Stomach (tissue), 9 donors: ENCODE measurements around the gene ZMYND8. TPM values are rescaled to one million over a fixed set of nuclear protein-coding genes. Genes with fewer than 3 reads are reported as not detected.

Experiments
- DNase-seq, 2 donors: peaks; one replicate each; pipeline versions ENCODE4 v3.0.0 to v3.0.0-alpha.2; 2013 to 2019
- H3K27ac ChIP-seq, 5 donors: fragments of 200-600 bp in 4 of 5; sonication (generic) in 4 of 5; one replicate each; pipeline ENCODE4 v1.5.1; 2013 to 2019; ENCODE audit warnings: mild to moderate bottlenecking in 1 of 5, moderate library complexity in 1 of 5
- H3K27me3 ChIP-seq, 3 donors: fragments of 200-600 bp; sonication (generic); one replicate each; pipeline ENCODE4 v1.5.1; 2017 to 2019; ENCODE audit warnings: mixed run types in 1 of 3
- H3K36me3 ChIP-seq, 4 donors: fragments of 200-600 bp; sonication (generic); 1 replicate in 3 of 4; 2 replicates in 1 of 4; pipeline ENCODE4 v1.5.1; 2016 to 2019
- H3K4me1 ChIP-seq, 4 donors: fragments of 200-600 bp; sonication (generic); one replicate each; pipeline ENCODE4 v1.5.1; 2016 to 2019
- H3K4me3 ChIP-seq, 4 donors: fragments of 200-600 bp; sonication (generic) in 3 of 4; one replicate each; pipeline ENCODE4 v1.5.1; 2016 to 2019; ENCODE audit warnings: mild to moderate bottlenecking in 1 of 4
- H3K9me3 ChIP-seq, 4 donors: fragments of 200-600 bp; sonication (generic); one replicate each; pipeline ENCODE4 v1.5.1; 2016 to 2019
- EP300 ChIP-seq: sonication (generic); formaldehyde crosslinking; IDR thresholded peaks from one replicate; pipeline ENCODE4 v1.6.1; 2017; ENCODE audit warnings: antibody characterized with exemption
- POLR2A ChIP-seq, 4 donors: fragments of 450-650 bp; IDR thresholded peaks; one replicate each; pipeline ENCODE4 v1.6.1; 2016; ENCODE audit warnings: antibody characterized with exemption in 4 of 4, control low read depth in 2 of 4, mild to moderate bottlenecking in 1 of 4, moderate library complexity in 1 of 4
- POLR2AphosphoS5 ChIP-seq, 3 donors: sonication (generic); formaldehyde crosslinking; IDR thresholded peaks; one replicate each; pipeline ENCODE4 v1.6.1; 2016; ENCODE audit warnings: antibody characterized with exemption in 3 of 3
- WGBS, 5 donors: extraction: QIAGEN DNeasy Blood & Tissue Kit in 3 of 5; methylation state at CpG; one replicate each; pipeline versions ENCODE4 v1.1.5 to v1.1.7; 2013 to 2018; 5-methylcytosine and 5-hydroxymethylcytosine counted together
- intact Hi-C: fragments of 100-400 bp; cut with DNase I; formaldehyde crosslinking; loops from one replicate; pipeline ENCODE4 v1.15.1; 2023; ENCODE audit warnings: low total_unique reads
- polyA plus RNA-seq, 3 donors: library from polyadenylated mRNA; stranded (reverse); fragments of 200-250 nt; gene quantifications; one replicate each; pipeline ENCODE4 v1.2.3, GENCODE V29; 2013
- total RNA-seq, 5 donors: library from RNA; depleted of rRNA; stranded (reverse); fragments of >200 nt; gene quantifications; one replicate each; pipeline versions ENCODE4 v1.1.0 to v1.2.3, GENCODE V29; 2014 to 2016
- TF ChIP-seq, protein P1 (sequence below), 7 experiments: fragments of 450-650 bp in 4 of 7; fragments of 200-600 bp in 3 of 7; sonication (generic) in 3 of 7; IDR thresholded peaks; one replicate each; pipeline ENCODE4 v1.5.1; 2016 to 2019; ENCODE audit warnings: antibody characterized with exemption in 7 of 7, control low read depth in 2 of 7, mild to moderate bottlenecking in 1 of 7
- donor health status: healthy with polysubstance abuse.
- donor health status: Bipolar disorder and iron deficiency.
- donor health status: healthy.

ZMYND8 gene
- total and polyA plus RNA-seq, 8 donors, result 9.2 to 82.6 (median 39.4) TPM

DNA sequence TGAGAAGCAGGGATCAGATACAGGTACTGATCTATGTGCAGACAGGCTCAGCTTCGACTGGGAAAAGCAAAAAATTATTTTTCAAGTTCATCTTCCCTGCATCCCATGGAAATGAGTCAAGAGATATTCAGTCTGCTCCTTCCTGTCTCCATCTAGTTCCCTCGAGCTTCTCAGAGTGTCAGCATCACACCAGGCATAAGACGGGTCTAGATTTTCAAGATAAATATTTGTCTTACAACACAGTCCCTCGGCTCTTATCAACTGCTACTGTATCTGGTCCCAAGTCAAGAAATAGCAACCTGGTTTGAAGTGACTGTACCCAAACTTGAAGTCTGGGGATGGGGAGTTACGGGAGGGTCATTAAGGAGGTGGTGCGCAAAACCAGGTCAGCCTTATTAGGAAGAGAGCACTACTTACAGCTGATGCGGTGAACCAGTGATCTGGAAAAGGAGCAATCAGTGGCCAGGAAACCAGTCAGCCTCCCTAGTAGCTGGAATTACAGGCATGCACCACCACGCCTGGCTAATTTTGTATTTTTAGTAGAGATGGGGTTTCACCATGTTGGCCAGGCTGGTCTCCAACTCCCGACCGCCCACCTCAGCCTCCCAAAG is 29.7 kb downstream of the ZMYND8 start:
- H3K4me3 ChIP-seq, result no peak overlapping the region
- H3K9me3 ChIP-seq, result no peaks in the 10 kb centered on the region
- no peak for TF ChIP-seq EP300
- TF ChIP-seq, protein P1, sequence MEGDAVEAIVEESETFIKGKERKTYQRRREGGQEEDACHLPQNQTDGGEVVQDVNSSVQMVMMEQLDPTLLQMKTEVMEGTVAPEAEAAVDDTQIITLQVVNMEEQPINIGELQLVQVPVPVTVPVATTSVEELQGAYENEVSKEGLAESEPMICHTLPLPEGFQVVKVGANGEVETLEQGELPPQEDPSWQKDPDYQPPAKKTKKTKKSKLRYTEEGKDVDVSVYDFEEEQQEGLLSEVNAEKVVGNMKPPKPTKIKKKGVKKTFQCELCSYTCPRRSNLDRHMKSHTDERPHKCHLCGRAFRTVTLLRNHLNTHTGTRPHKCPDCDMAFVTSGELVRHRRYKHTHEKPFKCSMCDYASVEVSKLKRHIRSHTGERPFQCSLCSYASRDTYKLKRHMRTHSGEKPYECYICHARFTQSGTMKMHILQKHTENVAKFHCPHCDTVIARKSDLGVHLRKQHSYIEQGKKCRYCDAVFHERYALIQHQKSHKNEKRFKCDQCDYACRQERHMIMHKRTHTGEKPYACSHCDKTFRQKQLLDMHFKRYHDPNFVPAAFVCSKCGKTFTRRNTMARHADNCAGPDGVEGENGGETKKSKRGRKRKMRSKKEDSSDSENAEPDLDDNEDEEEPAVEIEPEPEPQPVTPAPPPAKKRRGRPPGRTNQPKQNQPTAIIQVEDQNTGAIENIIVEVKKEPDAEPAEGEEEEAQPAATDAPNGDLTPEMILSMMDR (IDR thresholded peaks at IDR 0.05), result no peak
- TF ChIP-seq POLR2AphosphoS5 (IDR thresholded peaks at IDR 0.05), result no peak
- no peak for TF ChIP-seq POLR2A (IDR thresholded peaks at IDR 0.05)
- H3K4me1 ChIP-seq, result peaks cover 47 to 99% (median 81%) of the 10 kb centered on the region in 4 donors
- H3K36me3 ChIP-seq, result no peaks in the 10 kb centered on the region
- intact Hi-C loops, result no loop called here
- DNase-seq, result no peak
- 61 to 68% (median 62%) methylated on average over 10 of the region's 10 CpGs for WGBS, 5 donors
- no peaks in the 10 kb centered on the region for H3K27me3 ChIP-seq
- peak overlapping the region; percentile 50 to 99 (median 97) for H3K27ac ChIP-seq

GRCh38 chr20:47325242-47325641 is 31.3 kb downstream of the ZMYND8 start:
- no peak for DNase-seq
- H3K36me3 ChIP-seq, result no peaks in the 10 kb centered on the region
- TF ChIP-seq POLR2AphosphoS5 (IDR thresholded peaks at IDR 0.05) (no peak), POLR2A (IDR thresholded peaks at IDR 0.05) (no peak), EP300 (no peak)
- TF ChIP-seq, protein P1 (IDR thresholded peaks at IDR 0.05), result no peak
- peaks cover 51 to 98% (median 83%) of the 10 kb centered on the region in 4 donors for H3K4me1 ChIP-seq
- 63 to 81% (median 76%) methylated on average over 6 of the region's 6 CpGs for WGBS, 5 donors
- peak overlapping the region; percentile 55 to 99 (median 97) for H3K27ac ChIP-seq
- H3K27me3 ChIP-seq, result no peaks in the 10 kb centered on the region
- no peak overlapping the region for H3K4me3 ChIP-seq
- intact Hi-C loops, result no loop called here
- H3K9me3 ChIP-seq, result no peaks in the 10 kb centered on the region

GRCh38 chr20:47320990-47321805 is 35.3 kb downstream of the ZMYND8 start:
- H3K36me3 ChIP-seq, result no peaks in the 10 kb centered on the region
- intact Hi-C loops, result no loop called here
- H3K4me3 ChIP-seq, result no peak overlapping the region
- H3K27me3 ChIP-seq, result no peaks in the 10 kb centered on the region
- H3K4me1 ChIP-seq, result peaks cover 71 to 98% (median 86%) of the 10 kb centered on the region in 4 donors
- H3K27ac ChIP-seq, result peak overlapping the region; percentile 96 to 99 (median 97)
- peak; percentile 41 to 77 for DNase-seq
- peak in 2 of 3 donors; percentile 20 to 57 for TF ChIP-seq POLR2AphosphoS5 (IDR thresholded peaks at IDR 0.05)
- TF ChIP-seq, protein P1 (IDR thresholded peaks at IDR 0.05), result no peak
- no peaks in the 10 kb centered on the region for H3K9me3 ChIP-seq
- 28 to 46% (median 35%) methylated on average over 7 of the region's 7 CpGs for WGBS, 5 donors

- Histone ChIP-seq H3K4me3 (peak overlapping the region in 1 of 4 donors; percentile 12), H3K9me3 (no peaks in the 10 kb centered on the region), H3K27me3 (no peaks in the 10 kb centered on the region), H3K4me1 (peaks cover 85 to 99% (median 95%) of the 10 kb centered on the region in 4 donors), H3K27ac (peak overlapping the region; percentile 96 to 99 (median 97)), H3K36me3 (no peaks in the 10 kb centered on the region)
- intact Hi-C loops, result no loop called here
- peak; percentile 93 to 96 for DNase-seq
- TF ChIP-seq, protein P1 (IDR thresholded peaks at IDR 0.05), result no peak
- TF ChIP-seq POLR2A (IDR thresholded peaks at IDR 0.05) (no peak), EP300 (no peak), POLR2AphosphoS5 (IDR thresholded peaks at IDR 0.05) (peak; percentile 13 to 88 (median 74))
- WGBS, 5 donors, result 15 to 25% (median 20%) methylated on average over 16 to 17 of the region's 17 CpGs
Observed at GRCh38 chr20:47319517-47320252, 36.8 kb downstream of the ZMYND8 start.
